GM19467 (cell line): ENCODE data around the gene SH3YL1.
"Not testable (repeated sequence)": the region's sequence is repeated elsewhere in the genome, so short reads cannot be mapped to it uniquely, and the experiment has no call there.

Source experiments
- ATAC-seq: cut with Tn5 transposase; IDR thresholded peaks from one replicate; pipeline ENCODE4 v1.9.1; 2021; ENCODE audit warnings: mild to moderate bottlenecking, moderate library complexity; ENCODE audit not compliant: unreplicated experiment

SH3YL1 gene

DNA sequence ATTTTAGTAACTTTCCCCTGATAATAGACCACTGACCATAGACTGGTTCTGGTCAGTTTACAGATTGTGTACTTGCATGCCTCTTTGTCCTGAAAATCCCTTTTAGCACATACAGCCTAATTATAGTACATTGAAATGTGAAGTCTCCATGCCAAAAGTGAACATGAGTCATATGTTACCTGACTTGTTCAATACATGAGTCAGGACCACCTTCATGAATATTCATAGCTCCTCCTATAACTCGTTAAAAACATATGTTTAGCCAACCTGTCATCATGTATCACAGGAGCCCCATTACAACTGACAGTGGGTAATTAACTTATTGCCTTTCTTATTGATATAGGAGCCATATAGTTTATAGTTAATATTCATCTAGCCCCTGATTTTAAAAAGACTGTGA is 78.6 kb downstream of the SH3YL1 start:
- ATAC-seq = no peak

DNA sequence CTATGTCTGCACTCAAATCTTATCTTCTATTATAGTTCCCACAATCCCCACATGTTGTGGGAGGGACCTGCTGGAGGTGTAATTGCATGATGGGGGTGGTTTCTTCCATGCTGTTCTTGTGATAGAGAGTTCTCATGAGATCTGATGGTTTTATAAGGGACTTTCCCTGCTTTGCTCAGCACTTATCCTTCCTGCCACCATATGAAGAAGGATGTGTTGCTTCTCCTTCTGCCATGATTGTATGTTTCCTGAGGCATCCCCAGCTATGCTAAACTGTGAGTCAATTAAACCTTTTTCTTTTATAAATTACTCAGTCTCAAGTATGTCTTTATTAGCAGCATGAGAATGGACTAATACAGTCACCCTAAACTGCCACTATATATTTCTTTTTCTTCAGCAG is 79.1 kb downstream of the SH3YL1 start:
- ATAC-seq = no peak

DNA sequence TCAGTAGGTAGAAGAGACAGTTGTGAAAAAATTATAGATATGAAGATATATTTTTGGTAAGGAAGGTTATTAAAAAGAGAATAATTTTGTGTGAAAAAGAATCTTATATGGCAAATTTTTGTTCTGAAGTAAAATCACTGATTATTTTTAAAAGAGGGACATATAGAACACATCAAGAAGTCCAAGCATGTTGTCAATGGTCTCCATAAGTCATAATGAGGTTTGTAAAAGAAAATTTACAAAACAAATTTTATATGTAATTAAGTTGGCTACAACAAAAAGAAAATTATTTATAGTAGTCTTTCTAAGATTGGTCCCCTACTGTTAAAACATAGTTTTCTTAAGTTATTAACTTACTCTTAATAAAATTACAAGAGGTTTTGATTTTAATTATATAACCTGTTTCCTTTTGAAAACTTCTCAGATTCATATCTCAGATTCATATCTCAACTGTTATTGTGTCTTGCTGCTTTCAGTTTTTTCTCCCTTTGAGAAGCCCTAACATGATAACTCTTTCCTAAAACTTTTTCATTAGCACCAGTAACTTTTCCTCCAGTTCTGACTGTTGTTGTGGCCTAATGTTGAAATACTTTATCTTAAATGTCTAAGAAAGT is 81.2 kb downstream of the SH3YL1 start:
- no peak for ATAC-seq

DNA sequence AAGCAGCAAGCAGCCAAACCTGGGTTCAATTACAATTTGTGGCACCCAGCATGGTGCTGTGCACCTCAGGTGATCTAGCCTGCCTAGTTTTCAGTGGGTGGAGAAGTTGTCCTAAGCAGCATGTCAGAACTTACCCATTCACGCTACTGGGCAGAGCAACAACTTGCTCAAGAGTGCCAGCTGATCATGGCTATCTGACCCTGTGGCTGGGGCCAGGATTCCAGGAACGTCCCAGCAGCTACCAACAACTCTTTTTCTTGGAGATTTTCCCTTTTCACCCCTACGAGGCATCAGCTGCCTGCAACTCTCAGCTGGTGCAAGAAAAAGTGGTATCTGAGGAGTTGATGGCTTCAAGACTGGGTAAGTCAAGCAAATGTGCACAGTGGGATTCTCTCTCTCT is 83.5 kb downstream of the SH3YL1 start:
- ATAC-seq = no peak

DNA sequence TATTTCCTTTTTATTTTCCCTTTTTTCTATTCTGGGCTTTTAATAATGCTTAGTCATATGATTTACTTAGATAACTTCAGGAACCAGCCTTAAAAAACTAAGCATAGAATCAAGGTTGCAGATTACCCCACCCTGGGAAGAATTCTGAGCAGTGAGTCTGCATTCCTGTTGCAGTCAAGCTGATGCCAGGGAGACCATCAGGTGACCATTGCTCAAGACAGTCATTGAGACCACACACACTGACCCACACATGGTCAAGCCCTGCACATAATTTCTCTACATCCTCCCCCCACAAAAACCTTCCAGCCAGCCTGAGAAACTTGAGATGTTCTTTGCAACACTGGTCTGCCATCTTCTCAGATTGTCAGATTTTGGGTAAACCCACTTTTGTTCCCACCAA is 83.9 kb downstream of the SH3YL1 start:
- ATAC-seq = no peak

DNA sequence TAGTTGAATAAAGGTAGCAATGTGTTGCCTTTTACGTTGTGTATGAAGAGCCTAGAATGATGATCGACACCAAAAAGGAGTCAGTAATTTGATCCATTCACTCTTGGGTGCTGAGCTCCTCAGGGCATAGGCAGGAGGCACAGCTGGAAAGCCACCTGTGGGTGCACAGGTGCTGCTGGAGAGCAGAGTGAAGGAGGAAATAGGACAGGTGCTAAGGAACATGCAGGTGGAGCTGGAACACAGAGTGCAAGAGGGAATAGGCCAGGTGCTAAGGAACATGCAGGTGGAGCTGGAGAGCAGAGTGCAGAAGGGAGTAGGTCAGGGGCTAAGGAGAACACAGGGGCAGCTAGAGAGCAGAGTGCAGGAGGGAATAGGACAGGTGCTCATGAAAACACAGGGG is 86.1 kb downstream of the SH3YL1 start:
- no peak for ATAC-seq

DNA sequence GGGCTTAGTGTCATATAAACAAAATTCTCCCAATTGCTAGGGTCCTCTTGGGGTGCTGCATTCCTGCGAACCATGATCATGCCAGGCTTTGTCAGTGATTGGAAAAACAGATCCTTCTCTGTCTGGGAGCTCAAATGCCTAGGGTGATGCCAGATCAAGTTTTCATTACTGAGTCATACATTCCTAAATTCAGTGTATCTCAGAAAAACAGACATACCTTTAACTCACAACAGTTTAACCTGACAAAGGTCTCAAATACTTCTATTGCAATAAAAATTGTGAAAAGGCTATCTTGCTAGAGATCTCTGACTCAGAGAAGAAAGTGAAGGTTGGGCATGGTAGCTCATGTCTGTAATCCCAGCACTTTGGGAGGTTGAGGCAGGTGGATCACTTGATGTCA is 86.9 kb downstream of the SH3YL1 start:
- ATAC-seq = no peak

DNA sequence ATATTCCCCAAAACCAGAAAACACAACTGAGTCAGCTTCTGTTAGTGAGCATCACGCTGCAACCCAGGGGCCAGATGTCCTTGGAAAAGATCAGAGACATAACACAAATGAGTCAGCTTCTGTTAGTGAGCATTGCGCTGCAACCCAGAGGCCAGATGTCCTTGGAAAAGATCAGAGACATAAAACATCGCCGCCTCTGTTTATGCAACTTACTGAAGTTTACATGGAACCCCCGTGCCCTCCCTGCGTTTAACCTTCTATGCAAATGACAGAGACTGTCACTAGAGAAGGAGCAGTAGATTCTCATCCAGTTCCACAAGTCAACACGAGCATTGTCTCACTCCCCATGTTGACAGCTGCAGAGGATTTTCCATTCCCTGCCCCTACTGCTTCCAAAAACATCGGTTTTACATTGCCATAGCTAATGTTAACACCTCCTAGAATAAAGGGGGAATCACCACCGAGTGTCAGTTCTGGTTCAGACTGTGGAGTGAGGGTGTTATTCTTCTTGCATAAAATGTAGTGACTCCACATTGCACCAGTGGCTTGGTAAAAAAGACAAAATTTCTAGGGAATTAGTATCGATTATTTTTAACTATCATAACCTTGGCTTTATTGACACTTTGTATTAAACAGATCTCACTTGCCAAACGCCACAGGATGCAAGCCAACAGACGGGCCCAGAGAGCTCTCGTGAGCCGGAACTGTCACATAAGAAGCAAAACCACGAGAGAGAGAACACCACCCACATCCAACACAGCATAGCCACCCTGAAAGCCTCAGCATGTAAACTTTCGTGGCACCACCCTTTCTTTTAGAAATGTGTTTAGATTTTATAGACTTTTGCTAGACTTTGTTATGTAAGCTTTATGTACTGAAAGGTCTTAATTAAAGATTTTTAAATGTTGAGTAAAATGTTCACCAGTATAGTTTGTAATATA is 87.7 kb downstream of the SH3YL1 start:
- ATAC-seq = no peak

DNA sequence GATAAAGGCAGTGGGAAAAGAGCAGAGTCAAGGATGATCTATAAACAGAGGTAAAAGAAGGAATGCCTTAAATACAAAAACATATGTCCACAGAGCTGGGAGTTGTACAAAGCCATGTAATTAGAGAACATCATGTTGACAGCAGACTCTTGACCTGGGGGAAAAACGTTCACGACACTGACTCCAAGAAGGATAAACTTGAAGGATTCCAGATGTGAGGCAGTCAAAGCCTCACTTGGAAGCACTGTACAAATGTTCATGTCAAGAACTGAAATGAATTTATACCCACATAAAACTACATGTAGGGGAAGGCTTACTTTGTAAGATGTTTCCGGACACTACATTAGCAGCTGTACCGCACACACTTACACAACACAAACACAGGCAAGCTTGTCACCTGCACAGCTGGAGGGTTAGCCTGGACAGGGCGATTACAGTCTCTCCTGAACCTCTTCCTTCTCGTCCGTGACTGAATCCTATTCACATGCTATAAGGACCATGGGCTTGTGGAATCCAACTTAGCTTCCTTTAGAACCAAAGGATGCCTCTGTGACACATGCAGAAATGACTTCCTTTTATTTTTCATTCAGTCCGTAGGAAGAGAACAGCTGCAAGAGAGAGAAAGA is 88.6 kb downstream of the SH3YL1 start:
- ATAC-seq = no peak

DNA sequence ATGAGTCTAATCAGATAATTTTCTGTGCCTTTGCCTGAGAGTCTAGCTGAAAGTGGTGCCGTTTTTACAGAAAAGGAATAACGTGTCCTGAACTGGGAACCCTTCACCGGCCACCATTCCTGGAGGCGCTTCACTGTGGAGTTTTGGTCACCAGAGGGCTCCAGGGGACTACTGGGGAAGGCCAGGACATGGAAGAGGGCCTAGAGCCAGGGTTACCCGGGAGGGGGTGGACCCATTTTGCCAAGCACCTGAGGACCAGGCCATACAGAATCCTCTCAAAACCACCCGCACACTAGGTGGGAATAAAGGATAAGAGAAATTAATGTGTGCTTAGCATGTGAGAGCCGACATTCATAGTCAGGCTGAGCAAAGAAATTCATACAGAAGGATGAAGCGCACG is 91.7 kb downstream of the SH3YL1 start:
- ATAC-seq = not testable (repeated sequence)

DNA sequence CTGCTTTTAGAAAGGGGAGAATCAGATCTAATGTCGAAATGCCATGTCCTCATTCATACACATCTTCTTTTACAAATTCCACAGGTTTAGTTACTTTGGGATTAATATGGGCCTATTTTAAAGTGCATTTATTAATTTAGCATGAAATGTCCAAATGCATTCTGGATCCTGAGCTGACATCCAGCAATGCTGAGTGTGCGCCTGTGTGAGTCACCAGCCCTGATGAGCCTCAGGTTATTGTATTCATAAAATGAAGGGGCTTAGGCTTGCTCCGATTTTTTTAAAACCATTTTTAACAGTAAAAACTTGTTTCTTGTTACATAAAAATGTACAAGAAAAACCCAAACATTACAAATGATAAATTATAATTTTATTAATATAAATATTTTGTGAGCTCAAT is 94.1 kb downstream of the SH3YL1 start:
- no peak for ATAC-seq
